Neural progenitor cell (in vitro differentiated cells): Measurements from ENCODE around the gene PDLIM1.

ENCODE experiments used
- EZH2 ChIP-seq: fragments of 200-600 bp; sonication (generic); IDR thresholded peaks from 2 replicates; pipeline ENCODE4 v1.6.1; 2017; ENCODE audit warnings: antibody characterized with exemption, mild to moderate bottlenecking, moderate library complexity
- EZH2phosphoT487 ChIP-seq: fragments of 200-600 bp; sonication (generic); IDR thresholded peaks from 2 replicates; pipeline ENCODE4 v1.6.1; 2017; ENCODE audit warnings: antibody characterized with exemption
- TF ChIP-seq, protein P1 (sequence below): fragments of 200-600 bp; sonication (generic); IDR thresholded peaks from 2 replicates; pipeline ENCODE4 v1.5.1; 2017; ENCODE audit warnings: antibody characterized with exemption, mild to moderate bottlenecking

DNA sequence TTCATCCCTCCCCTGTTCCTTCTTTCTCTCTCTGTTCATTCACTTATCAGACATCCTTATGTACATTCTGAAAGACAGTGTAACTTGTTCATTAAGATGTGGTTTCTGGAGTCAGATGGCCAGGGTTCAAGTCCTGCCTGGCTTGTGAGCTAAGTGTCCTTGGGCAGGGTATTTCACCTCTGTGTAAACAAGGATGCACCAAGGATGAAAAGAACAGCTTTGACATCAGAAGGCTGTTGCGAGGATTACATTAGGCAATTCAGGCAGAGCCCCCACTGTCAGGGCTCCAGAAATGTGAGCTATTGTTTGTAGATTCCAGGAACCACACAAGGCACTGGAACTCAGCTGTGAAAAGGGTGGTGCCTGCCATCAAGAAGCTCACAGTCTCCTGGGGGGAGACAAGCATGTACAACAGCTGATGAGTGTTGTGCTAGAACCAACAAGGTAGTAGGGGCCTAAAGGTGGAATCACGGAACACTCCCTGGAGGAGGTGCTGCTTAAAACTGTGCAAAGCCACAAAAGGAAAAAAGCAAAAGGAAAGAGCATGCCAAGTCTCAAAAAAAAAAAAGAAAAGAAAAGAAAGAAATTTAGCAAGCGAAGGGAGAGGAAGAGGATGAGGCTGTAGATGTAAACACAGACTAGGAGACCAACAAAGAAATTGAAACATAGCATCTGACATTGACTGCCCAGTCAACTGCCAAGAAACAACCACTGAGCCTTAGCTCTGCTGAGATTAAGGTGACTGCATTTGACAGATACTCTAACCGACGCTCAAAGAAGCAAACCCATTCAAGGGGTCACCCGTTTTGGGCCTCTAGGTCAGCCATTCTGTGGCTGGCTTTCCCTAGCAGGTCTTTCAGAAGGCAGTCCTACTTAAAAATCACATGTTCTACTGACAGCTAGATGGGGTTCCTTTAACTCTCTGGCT, 12.5 kb downstream of the PDLIM1 start:
- TF ChIP-seq EZH2 (no peak), EZH2phosphoT487 (no peak)
- TF ChIP-seq, protein P1, sequence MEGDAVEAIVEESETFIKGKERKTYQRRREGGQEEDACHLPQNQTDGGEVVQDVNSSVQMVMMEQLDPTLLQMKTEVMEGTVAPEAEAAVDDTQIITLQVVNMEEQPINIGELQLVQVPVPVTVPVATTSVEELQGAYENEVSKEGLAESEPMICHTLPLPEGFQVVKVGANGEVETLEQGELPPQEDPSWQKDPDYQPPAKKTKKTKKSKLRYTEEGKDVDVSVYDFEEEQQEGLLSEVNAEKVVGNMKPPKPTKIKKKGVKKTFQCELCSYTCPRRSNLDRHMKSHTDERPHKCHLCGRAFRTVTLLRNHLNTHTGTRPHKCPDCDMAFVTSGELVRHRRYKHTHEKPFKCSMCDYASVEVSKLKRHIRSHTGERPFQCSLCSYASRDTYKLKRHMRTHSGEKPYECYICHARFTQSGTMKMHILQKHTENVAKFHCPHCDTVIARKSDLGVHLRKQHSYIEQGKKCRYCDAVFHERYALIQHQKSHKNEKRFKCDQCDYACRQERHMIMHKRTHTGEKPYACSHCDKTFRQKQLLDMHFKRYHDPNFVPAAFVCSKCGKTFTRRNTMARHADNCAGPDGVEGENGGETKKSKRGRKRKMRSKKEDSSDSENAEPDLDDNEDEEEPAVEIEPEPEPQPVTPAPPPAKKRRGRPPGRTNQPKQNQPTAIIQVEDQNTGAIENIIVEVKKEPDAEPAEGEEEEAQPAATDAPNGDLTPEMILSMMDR = no peak
